LNCaP clone FGC (cell line): ENCODE data around the gene LDLRAP1.

Source experiments
- DNase-seq: peaks from one replicate; pipeline ENCODE4 v3.0.0-alpha.2; 2011; ENCODE audit warnings: low read depth
- H3K4me3 ChIP-seq: 2 replicates; pipeline ENCODE4 v1.5.1; 2011; ENCODE audit warnings: mild to moderate bottlenecking, low read depth, low read length, control low read depth
- TF ChIP-seq, protein P1 (sequence below): IDR thresholded peaks from 2 replicates; pipeline ENCODE4 v1.5.1; 2012; ENCODE audit warnings: mild to moderate bottlenecking; ENCODE audit not compliant: control insufficient read depth, insufficient read depth; ENCODE audit errors: extremely low read depth

LDLRAP1 gene

GRCh38 chr1:25561421-25562100, 18.2 kb downstream of the LDLRAP1 start:
- no peak overlapping the region for H3K4me3 ChIP-seq
- DNase-seq, result no peak
- TF ChIP-seq, protein P1, sequence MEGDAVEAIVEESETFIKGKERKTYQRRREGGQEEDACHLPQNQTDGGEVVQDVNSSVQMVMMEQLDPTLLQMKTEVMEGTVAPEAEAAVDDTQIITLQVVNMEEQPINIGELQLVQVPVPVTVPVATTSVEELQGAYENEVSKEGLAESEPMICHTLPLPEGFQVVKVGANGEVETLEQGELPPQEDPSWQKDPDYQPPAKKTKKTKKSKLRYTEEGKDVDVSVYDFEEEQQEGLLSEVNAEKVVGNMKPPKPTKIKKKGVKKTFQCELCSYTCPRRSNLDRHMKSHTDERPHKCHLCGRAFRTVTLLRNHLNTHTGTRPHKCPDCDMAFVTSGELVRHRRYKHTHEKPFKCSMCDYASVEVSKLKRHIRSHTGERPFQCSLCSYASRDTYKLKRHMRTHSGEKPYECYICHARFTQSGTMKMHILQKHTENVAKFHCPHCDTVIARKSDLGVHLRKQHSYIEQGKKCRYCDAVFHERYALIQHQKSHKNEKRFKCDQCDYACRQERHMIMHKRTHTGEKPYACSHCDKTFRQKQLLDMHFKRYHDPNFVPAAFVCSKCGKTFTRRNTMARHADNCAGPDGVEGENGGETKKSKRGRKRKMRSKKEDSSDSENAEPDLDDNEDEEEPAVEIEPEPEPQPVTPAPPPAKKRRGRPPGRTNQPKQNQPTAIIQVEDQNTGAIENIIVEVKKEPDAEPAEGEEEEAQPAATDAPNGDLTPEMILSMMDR, result no peak

DNA sequence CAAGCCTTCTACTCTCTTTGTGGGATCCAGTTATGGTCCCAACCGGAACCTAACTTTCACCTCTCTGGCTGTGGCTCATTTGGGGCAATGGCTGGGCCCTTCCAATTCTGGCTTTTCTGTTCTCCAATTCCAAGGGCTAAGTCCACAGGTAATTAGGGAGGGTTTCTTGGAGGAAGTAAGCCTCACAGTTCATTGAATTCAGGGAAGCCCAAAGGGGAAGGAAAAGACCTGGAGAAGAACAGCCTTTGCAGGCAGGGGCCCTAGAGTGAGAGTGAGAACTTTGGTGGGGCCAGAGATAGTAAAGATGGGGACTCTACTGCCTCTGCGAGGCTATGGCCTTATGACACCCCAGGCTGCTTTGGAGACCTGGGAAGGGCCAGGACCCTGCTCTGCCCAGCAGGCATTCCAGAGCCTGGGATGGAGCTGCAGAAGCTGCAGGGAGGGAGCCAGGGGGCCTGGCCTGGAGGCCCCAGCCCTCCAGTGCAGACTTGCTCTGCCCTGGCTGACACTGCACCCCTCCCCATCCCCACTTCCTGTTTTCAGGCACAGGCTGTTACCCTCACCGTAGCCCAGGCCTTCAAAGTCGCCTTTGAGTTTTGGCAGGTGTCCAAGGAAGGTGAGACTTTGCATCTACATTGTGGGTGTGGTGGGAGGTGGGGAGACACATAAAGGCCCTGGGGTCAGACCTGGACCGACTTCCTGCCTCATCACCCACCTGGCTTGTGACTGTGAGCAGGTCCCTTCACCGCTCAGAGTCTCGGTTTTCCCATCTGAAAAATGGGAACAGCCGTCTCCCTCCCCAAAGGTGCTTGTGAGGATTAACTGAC, 18.9 kb downstream of the LDLRAP1 start:
- no peak for DNase-seq
- H3K4me3 ChIP-seq, result no peak overlapping the region
- TF ChIP-seq, protein P1, result no peak

DNA sequence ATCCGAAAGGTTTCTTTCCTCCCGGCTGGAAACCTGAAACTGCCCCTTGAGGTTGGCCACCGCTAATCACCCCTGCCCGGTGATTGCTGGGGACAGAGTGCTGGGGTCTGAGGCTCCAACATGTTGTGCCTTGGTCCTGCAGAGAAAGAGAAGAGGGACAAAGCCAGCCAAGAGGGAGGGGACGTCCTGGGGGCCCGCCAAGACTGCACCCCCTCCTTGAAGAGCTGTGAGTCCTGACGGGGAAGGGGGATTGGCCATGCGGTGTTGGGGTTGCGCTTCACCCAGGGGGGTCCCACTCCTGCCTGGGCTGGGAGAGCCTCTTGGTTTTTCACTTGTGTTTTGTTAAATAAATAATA, 19.5 kb downstream of the LDLRAP1 start:
- TF ChIP-seq, protein P1, result no peak
- no peak overlapping the region for H3K4me3 ChIP-seq
- DNase-seq, result no peak

DNA sequence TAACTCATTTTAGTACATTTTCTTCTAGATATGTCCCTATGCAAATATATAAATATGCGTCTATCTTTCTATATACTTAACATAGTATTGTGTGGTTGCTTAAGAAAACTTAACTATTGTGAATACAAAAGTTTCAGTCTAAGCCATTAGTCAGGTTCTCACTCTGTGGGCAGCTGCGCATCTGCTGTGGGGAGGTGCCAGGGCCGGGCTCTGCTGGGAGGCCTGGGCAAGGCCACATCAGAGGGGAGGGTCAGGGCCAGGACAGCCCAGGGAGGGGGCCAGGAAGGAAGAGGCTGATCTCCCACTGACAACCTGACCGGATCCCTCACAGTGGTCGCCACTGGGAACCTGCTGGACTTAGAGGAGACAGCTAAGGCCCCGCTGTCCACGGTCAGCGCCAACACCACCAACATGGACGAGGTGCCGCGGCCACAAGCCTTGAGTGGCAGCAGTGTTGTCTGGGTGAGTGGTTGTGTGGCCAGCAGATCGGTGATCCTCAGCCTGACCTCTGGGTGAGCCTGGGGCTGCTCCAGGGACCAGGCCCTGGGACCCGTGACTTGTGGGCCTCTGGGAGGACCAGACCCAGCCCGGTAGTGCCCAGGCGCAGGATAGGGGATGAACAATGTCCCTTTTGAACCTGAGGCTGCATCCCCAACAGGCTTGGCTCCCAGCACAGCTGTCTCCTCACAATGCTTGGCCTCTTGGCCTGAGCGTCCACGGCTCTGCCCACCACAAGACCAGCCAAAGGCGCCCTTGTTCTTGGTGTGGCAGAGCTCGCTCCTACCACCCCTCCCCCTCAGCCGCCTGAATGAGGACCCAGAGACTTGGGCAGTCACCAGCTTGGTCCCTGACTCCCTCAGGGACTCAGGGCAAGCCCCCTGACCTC, 20.2 kb downstream of the LDLRAP1 start:
- no peak for DNase-seq
- H3K4me3 ChIP-seq, result no peak overlapping the region
- TF ChIP-seq, protein P1, result no peak

DNA sequence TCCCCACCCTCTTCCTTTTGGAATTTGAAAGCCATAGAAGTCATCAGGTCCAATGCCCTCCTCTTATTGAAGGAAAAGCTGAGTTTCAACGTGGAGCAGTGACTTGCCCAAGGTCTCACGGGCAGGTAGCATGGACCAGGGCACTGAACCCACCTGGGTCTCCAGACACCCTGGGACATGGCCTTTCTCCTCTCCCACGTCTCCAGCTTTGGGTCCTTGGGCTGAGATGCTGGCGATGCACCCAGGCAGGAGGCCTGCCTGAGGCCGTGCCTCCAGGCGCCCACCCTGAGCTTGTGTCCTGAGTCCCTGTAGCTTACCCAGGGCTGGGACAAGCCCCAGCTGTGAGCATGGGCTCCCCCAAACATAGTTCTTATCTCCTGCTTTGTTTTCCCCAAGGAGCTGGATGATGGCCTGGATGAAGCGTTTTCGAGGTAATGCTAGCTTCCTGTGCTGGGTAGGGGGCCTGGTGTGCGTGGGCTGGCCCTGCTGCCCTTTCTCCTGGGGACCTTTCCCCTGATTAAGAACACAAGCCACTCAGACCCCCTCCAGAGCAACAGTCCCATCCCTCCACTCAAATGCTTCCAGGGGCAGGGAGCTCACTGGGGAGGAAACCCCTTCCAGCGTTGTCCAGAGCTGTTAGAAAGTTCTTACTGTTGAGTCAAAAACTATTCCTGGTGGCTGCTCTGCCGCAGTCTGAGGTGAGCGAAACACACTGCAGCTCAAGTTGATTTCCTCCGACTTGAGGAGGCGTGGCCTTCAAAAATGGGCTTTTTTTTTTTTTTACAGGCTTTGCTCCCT, 21.6 kb downstream of the LDLRAP1 start:
- H3K4me3 ChIP-seq, result no peak overlapping the region
- TF ChIP-seq, protein P1, result no peak
- no peak for DNase-seq

- TF ChIP-seq, protein P1, result no peak
- H3K4me3 ChIP-seq, result no peak overlapping the region
- DNase-seq, result no peak
Observed at GRCh38 chr1:25565626-25566025, 22.2 kb downstream of the LDLRAP1 start.
